GM13976 (cell line): ENCODE measurements around the gene ADSS2.

ENCODE experiments used
- DNase-seq: peaks from one replicate; pipeline ENCODE4 v3.0.0; 2012; ENCODE audit warnings: low spot score
- in situ Hi-C: fragments of 300-500 bp; cut with MboI; formaldehyde crosslinking; loops from one replicate; pipeline ENCODE4 v1.12.0; 2022; ENCODE audit warnings: low sequenced_read_pairs, mixed read lengths, inconsistent platforms; ENCODE audit not compliant: unreplicated experiment
- TF ChIP-seq, protein P1 (sequence below): IDR thresholded peaks from 2 replicates; pipeline ENCODE4 v1.5.1; 2012; ENCODE audit warnings: borderline replicate concordance, mild to moderate bottlenecking; ENCODE audit not compliant: insufficient read depth; ENCODE audit errors: extremely low read depth, missing control alignments, control extremely low read depth

Gene ADSS2

DNA sequence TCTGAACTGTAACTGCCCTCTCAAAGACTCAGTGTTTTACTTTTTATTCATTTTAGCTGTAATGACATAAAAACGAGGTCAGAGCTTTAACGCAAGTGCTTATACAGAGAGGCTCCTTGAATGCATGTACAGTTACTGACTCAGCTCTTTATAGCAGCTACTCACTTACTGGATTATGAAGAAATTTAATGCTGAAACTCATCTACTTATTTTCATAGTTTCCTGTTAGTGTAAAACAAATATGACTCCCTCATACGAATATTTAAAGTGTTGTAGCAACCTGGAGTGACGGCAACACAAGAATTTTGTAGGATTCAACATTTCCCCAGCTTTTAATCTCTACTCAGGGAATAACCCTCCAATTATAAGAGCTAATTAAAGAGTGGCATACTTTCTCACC is 32.7 kb downstream of the ADSS2 start:
- TF ChIP-seq, protein P1, sequence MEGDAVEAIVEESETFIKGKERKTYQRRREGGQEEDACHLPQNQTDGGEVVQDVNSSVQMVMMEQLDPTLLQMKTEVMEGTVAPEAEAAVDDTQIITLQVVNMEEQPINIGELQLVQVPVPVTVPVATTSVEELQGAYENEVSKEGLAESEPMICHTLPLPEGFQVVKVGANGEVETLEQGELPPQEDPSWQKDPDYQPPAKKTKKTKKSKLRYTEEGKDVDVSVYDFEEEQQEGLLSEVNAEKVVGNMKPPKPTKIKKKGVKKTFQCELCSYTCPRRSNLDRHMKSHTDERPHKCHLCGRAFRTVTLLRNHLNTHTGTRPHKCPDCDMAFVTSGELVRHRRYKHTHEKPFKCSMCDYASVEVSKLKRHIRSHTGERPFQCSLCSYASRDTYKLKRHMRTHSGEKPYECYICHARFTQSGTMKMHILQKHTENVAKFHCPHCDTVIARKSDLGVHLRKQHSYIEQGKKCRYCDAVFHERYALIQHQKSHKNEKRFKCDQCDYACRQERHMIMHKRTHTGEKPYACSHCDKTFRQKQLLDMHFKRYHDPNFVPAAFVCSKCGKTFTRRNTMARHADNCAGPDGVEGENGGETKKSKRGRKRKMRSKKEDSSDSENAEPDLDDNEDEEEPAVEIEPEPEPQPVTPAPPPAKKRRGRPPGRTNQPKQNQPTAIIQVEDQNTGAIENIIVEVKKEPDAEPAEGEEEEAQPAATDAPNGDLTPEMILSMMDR, result no peak
- in situ Hi-C loops, result no loop called here
- no peak for DNase-seq

DNA sequence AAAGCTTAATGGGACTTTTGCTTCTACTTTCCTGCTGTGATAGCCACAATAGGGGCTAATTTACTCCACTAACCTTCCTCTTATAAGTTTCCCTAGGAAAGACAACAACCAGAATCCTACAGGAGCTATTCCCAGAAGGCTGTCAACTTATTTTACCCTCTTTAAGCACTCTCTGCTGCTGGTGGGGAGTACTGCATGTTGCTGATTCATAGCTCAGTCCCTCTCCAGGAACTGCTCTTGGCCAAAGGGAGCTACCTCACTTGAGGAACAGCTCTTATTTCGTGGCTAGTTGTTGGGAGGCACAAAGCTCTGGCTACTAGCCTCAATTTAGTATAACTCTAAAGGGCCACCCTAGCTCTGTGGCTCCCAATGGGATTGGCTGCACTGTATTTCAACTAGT is 37.2 kb downstream of the ADSS2 start:
- no peak for DNase-seq
- TF ChIP-seq, protein P1, result no peak
- in situ Hi-C loops, result no loop called here

DNA sequence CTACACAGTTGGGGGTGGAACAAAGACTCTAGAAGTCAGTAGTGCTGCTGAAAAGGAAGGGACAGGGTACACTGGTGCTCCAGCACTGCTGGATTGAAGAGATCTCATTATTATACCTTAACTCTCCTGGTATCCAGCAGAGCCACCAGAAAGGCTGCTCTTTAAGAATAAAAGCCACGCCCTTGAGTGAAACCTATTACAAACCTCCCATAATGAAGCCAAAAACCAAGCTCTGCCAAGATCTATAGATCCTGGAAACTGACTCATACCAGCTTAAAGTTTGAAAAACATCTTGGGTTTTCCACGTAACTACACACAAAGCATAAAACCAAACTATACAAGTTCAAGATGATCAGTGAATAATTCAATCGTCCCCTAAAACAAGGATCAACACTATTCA is 38.0 kb downstream of the ADSS2 start:
- in situ Hi-C loops, result no loop called here
- TF ChIP-seq, protein P1, result no peak
- DNase-seq, result no peak

DNA sequence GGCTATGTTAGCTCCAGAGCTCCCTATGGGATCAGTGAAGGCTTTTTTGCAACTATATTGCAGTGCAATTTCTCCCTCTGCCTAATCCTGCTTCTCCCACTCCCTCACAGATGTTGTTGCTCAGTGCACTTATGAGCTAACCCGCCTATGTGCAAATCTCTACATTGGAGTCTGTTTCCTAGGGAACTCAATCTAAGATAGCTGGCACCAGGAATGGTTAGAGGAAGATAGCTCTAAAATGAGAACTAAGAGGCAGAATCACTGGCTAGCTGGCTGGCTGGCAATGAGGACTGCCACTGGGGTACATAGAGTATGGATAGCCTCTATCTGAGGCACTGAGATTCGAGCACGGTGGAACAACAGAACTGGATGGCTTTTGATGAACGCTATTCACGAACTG is 39.5 kb downstream of the ADSS2 start:
- in situ Hi-C loops, result no loop called here
- no peak for DNase-seq
- TF ChIP-seq, protein P1, result no peak

DNA sequence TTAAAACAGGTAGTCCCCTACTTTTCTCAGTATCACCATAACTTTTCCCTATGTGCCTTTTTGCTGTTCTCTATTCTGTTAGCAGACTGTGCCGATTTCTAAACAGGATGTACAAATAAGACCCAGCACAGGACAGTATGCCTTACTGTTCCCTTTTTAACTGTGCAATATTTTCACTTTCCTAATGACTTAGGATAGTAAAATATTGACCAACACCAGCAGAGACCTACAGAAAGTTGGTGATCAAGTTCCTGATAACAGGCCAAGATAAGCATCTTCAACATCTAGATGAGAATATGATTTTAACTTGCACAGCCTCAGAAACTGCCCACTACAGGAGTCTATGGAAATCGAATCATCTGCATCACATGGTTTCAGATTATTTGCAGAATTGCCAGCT is 42.0 kb downstream of the ADSS2 start:
- DNase-seq, result peak; percentile 40
- in situ Hi-C loops, result no loop called here

DNA sequence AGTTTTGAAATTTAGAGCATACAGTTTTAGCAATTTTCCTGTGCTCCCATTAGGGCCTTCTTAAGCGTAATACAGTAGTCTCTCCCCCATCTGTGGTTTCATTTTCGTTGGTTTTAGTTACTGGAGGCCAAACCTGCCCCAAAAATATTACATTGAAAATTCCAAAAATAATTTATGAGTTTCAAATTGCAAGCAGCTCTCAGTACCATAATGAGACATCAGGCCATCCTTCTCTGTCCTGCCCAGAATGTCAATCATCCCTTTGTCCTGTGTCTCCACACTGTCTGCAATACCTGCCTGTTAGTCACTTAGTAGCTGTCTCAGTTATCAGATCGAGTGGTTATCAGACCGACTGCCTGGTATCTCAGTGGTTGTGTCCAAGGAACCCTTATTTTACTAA is 45.4 kb downstream of the ADSS2 start:
- in situ Hi-C loops, result no loop called here

More for the DNA sequence above, 42.0 kb downstream of the ADSS2 start:
- TF ChIP-seq, protein P1, result no peak

DNA sequence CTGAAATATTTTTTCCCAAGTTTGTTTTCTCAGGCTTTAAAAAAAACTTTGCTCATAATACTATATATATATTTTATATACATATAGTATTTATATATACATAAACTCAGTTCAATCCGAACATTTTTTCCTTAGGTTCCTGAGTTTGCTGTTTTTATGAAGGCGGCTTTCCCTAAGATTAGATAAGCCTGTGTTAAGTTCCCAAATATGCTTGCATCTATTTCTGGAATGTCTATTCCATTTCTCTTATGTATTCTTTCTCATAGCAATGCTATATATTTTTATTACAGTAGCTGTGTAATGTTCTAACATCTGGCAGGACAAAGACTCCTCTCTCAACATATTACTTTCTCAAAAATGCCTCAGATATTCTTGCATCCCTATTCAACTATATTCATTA is 45.9 kb downstream of the ADSS2 start:
- in situ Hi-C loops, result no loop called here
- TF ChIP-seq, protein P1, result no peak
- no peak for DNase-seq

More for the DNA sequence above, 45.4 kb downstream of the ADSS2 start:
- peak; percentile 43 for DNase-seq
- TF ChIP-seq, protein P1, result no peak
